HEK293T (cell line): ENCODE results near the gene OTUB1.

ENCODE experiments used
- ARNT ChIP-seq: fragments of 450-650 bp; IDR thresholded peaks from 2 replicates; pipeline ENCODE4 v1.6.1; 2017; ENCODE audit warnings: mild to moderate bottlenecking
- BHLHE40 ChIP-seq: fragments of 450-650 bp; IDR thresholded peaks from 2 replicates; pipeline ENCODE4 v1.6.1; 2016; ENCODE audit warnings: mild to moderate bottlenecking, moderate library complexity, borderline replicate concordance
- CTBP1 ChIP-seq: fragments of 450-650 bp; IDR thresholded peaks from 2 replicates; pipeline ENCODE4 v1.6.1; 2016; ENCODE audit warnings: borderline replicate concordance
- ELF4 ChIP-seq: fragments of 450-650 bp; IDR thresholded peaks from 2 replicates; pipeline ENCODE4 v1.6.1; 2017; ENCODE audit warnings: antibody characterized with exemption
- FOXA1 ChIP-seq: fragments of 450-650 bp; IDR thresholded peaks from 2 replicates; pipeline ENCODE4 v1.6.1; 2016; ENCODE audit warnings: mild to moderate bottlenecking
- FOXK2 ChIP-seq: fragments of 450-650 bp; IDR thresholded peaks from 2 replicates; pipeline ENCODE4 v1.6.1; 2016; ENCODE audit warnings: mild to moderate bottlenecking
- FOXM1 ChIP-seq: fragments of 450-650 bp; IDR thresholded peaks from 2 replicates; pipeline ENCODE4 v1.6.1; 2017; ENCODE audit warnings: mild to moderate bottlenecking, borderline replicate concordance
- HDGF ChIP-seq: fragments of 450-650 bp; IDR thresholded peaks from 2 replicates; pipeline ENCODE4 v1.6.1; 2017; ENCODE audit warnings: antibody characterized with exemption, borderline replicate concordance
- SP1 ChIP-seq: fragments of 450-650 bp; IDR thresholded peaks from 2 replicates; pipeline ENCODE4 v1.6.1; 2017
- SUZ12 ChIP-seq: fragments of 450-650 bp; IDR thresholded peaks from 2 replicates; pipeline ENCODE4 v1.6.1; 2016; ENCODE audit warnings: mild to moderate bottlenecking
- TARDBP ChIP-seq: fragments of 450-650 bp; IDR thresholded peaks from 2 replicates; pipeline ENCODE4 v1.6.1; 2016
- ZNF384 ChIP-seq: fragments of 450-650 bp; IDR thresholded peaks from 2 replicates; pipeline ENCODE4 v1.6.1; 2016
- TF ChIP-seq, protein P1 (sequence below): fragments of 450-650 bp; IDR thresholded peaks from 2 replicates; pipeline ENCODE4 v1.6.1; 2016

DNA sequence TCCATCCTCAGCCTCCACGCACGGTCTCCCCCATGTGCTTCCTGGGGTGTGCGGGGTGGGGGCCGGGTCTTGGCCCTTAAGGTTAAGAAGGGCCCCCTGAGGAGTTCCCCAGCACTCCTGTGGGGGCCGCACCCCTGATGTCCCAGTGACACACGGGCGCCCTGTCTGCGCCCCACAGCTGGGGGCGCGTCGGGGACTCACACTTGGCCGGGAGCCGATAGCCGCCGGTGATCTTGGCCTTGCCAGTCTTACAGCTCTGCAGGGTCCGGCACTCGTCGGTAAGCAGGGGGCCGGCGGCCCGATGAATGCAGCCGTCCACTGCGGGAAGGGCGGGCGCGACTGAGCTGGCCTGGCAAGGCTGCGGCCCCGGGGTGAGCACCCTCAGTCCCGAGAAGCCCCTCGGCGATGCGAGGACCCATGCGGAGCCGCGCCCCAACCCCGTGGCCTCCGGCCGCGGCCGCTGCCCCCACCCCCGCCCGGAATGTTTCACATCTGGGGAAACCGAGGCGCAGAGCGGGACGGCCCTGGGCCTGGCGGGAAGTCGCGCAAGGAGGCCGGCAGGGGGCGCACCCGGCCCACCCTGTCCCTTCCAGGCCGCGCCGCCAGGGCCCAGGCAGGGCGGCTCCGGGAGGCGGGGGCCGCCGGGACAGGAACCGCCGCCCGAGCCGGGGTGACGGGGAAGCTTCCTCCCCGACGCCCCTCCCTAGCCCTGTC, 13.9 kb downstream of the OTUB1 start:
- TF ChIP-seq ELF4 (no peak), FOXM1 (no peak), CTBP1 (no peak), FOXA1 (no peak), ZNF384 (no peak), ARNT (no peak), BHLHE40 (no peak), SP1 (no peak), FOXK2 (no peak), TARDBP (no peak), SUZ12 (no peak), HDGF (no peak)
- TF ChIP-seq, protein P1, sequence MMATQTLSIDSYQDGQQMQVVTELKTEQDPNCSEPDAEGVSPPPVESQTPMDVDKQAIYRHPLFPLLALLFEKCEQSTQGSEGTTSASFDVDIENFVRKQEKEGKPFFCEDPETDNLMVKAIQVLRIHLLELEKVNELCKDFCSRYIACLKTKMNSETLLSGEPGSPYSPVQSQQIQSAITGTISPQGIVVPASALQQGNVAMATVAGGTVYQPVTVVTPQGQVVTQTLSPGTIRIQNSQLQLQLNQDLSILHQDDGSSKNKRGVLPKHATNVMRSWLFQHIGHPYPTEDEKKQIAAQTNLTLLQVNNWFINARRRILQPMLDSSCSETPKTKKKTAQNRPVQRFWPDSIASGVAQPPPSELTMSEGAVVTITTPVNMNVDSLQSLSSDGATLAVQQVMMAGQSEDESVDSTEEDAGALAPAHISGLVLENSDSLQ, result no peak
